Kidney tubule cell (primary cell): Measurements from ENCODE around the gene TMEM238L.

Experiments used
- DNase-seq: peaks from one replicate; pipeline ENCODE4 v3.0.0-alpha.2; 2018; ENCODE audit warnings: low spot score

The TMEM238L gene

GRCh38 chr17:10773391-10773790 lies 30.5 kb downstream of the TMEM238L start:
- DNase-seq: no peak

GRCh38 chr17:10772425-10773380 lies 31.2 kb downstream of the TMEM238L start:
- DNase-seq: peak; percentile 34

- no peak for DNase-seq
Observed at GRCh38 chr17:10771148-10771547, 32.8 kb downstream of the TMEM238L start.

- no peak for DNase-seq
Observed at GRCh38 chr17:10769840-10770239, 34.1 kb downstream of the TMEM238L start.

- no peak for DNase-seq
Observed at GRCh38 chr17:10768750-10769251, 35.1 kb downstream of the TMEM238L start.

GRCh38 chr17:10767232-10767631 lies 36.7 kb downstream of the TMEM238L start:
- no peak for DNase-seq

GRCh38 chr17:10762037-10762436 lies 41.9 kb downstream of the TMEM238L start:
- DNase-seq: no peak

GRCh38 chr17:10761281-10761680 lies 42.6 kb downstream of the TMEM238L start:
- no peak for DNase-seq

GRCh38 chr17:10758062-10758461 lies 45.8 kb downstream of the TMEM238L start:
- no peak for DNase-seq

- no peak for DNase-seq
Observed at GRCh38 chr17:10757647-10758046, 46.3 kb downstream of the TMEM238L start.

- DNase-seq: no peak
Observed at GRCh38 chr17:10757067-10757466, 46.8 kb downstream of the TMEM238L start.

GRCh38 chr17:10756619-10757018 lies 47.3 kb downstream of the TMEM238L start:
- DNase-seq: no peak

GRCh38 chr17:10756185-10756584 lies 47.7 kb downstream of the TMEM238L start:
- no peak for DNase-seq

GRCh38 chr17:10755592-10756127 lies 48.2 kb downstream of the TMEM238L start:
- DNase-seq: no peak

- no peak for DNase-seq
Observed at GRCh38 chr17:10754861-10755591, 48.9 kb downstream of the TMEM238L start.

GRCh38 chr17:10754109-10754508 lies 49.8 kb downstream of the TMEM238L start:
- peak; percentile 33 for DNase-seq

GRCh38 chr17:10752696-10753095 lies 51.2 kb downstream of the TMEM238L start:
- no peak for DNase-seq

GRCh38 chr17:10751563-10751962 lies 52.3 kb downstream of the TMEM238L start:
- DNase-seq: no peak

GRCh38 chr17:10750210-10750609 lies 53.7 kb downstream of the TMEM238L start:
- no peak for DNase-seq

GRCh38 chr17:10748531-10749181 lies 55.2 kb downstream of the TMEM238L start:
- no peak for DNase-seq

GRCh38 chr17:10745231-10745630 lies 58.7 kb downstream of the TMEM238L start:
- DNase-seq: no peak
